Panc1 (cell line): ENCODE results near the gene ATP6V0C. TPM values are rescaled to one million over a fixed set of nuclear protein-coding genes. Genes with fewer than 3 reads are reported as not detected.
"Not testable (repeated sequence)": the region's sequence is repeated elsewhere in the genome, so short reads cannot be mapped to it uniquely, and the experiment has no call there.

ENCODE experiments used
- ATAC-seq: fragments of 200-7000 bp; cut with Tn5 transposase; 2 replicates; pipeline ENCODE4 v1.9.1; 2020; ENCODE audit warnings: mild to moderate bottlenecking, moderate library complexity
- BruUV-seq: library from RNA; stranded (reverse); fragments of 400-500 nt; replicated peaks from 2 replicates; lab custom pipeline; 2021; lab: Mats Ljungman, UMichigan
- CTCF ChIA-PET: fragments of 300-600 bp; sonication (Branson Sonifier 250); formaldehyde crosslinking; loops from one replicate; lab custom pipeline; 2022; ENCODE audit warnings: antibody characterized with exemption; lab: Charles Lee
- POLR2A ChIA-PET: fragments of 300-600 bp; sonication (Branson Sonifier 250); formaldehyde crosslinking; loops from one replicate; lab custom pipeline; 2022; ENCODE audit warnings: antibody characterized with exemption; lab: Charles Lee
- DNase-seq: peaks from one replicate; pipeline ENCODE4 v3.0.0-alpha.2; 2010; ENCODE audit warnings: low read depth, low spot score
- H3K27ac ChIP-seq: 2 replicates; pipeline ENCODE4 v1.5.1; 2011; ENCODE audit warnings: mild to moderate bottlenecking, low read length, inconsistent platforms
- H3K27me3 ChIP-seq: fragments of 200-500 bp; sonication (Bioruptor generic); 2 replicates; pipeline ENCODE4 v1.6.0; 2014; ENCODE audit warnings: low read length, inconsistent platforms; ENCODE audit not compliant: control insufficient read depth, insufficient read depth
- H3K36me3 ChIP-seq: fragments of 200-500 bp; sonication (Bioruptor generic); 2 replicates; pipeline ENCODE4 v1.5.1; 2014; ENCODE audit warnings: inconsistent platforms, mild to moderate bottlenecking, low read length, moderate library complexity; ENCODE audit not compliant: control insufficient read depth, insufficient read depth
- H3K4me1 ChIP-seq: 2 replicates; pipeline ENCODE4 v1.5.1; 2011; ENCODE audit warnings: inconsistent platforms, mild to moderate bottlenecking, low read length, moderate library complexity; ENCODE audit not compliant: control insufficient read depth, insufficient read depth
- H3K4me3 ChIP-seq, 2 experiments: 2 replicates each; pipeline ENCODE4 v1.5.1; 2011 to 2012; ENCODE audit warnings: low read depth in 2 of 2, low read length in 2 of 2, mild to moderate bottlenecking in 2 of 2, inconsistent platforms in 1 of 2, moderate library complexity in 1 of 2
- H3K9me3 ChIP-seq: fragments of 200-500 bp; sonication (Bioruptor generic); 2 replicates; pipeline ENCODE4 v1.5.1; 2014; ENCODE audit warnings: low read depth, mild to moderate bottlenecking, inconsistent platforms, low read length, moderate library complexity; ENCODE audit not compliant: control insufficient read depth, insufficient read depth
- POLR2AphosphoS5 ChIP-seq: IDR thresholded peaks from 2 replicates; pipeline ENCODE4 v1.6.1; 2012; ENCODE audit warnings: mild to moderate bottlenecking, low read depth, low read length, moderate library complexity
- SIN3A ChIP-seq: IDR thresholded peaks from 2 replicates; pipeline ENCODE4 v1.6.1; 2012; ENCODE audit warnings: low read depth, mild to moderate bottlenecking, low read length, moderate library complexity, borderline replicate concordance; ENCODE audit not compliant: insufficient read depth
- TCF7L2 ChIP-seq: IDR thresholded peaks from 2 replicates; pipeline ENCODE4 v1.6.1; 2011; ENCODE audit warnings: mild to moderate bottlenecking, low read depth, low read length, inconsistent platforms
- in situ Hi-C: cut with HindIII; loops from 2 replicates; pipeline ENCODE4 v1.10.0; 2016; ENCODE audit warnings: low sequenced_read_pairs, low pct_unique_long_range_greater_than_20kb
- intact Hi-C: fragments of 100-400 bp; cut with micrococcal nuclease; formaldehyde crosslinking; loops from one replicate; pipeline ENCODE4 v1.10.0; 2022; ENCODE audit not compliant: unreplicated experiment
- total RNA-seq: library from RNA; stranded (reverse); gene quantifications from one replicate; pipeline ENCODE4 v1.2.1, GENCODE V29; 2021; ENCODE audit not compliant: unreplicated experiment
- TF ChIP-seq, protein P1 (sequence below): fragments of 450-650 bp; IDR thresholded peaks from 2 replicates; pipeline ENCODE4 v1.5.1; 2017; ENCODE audit warnings: mild to moderate bottlenecking
- TF ChIP-seq, protein P2 (sequence below), 2 experiments: IDR thresholded peaks; 2 replicates each; pipeline ENCODE4 v1.6.1; 2011 to 2012; ENCODE audit warnings: low read depth in 2 of 2, control low read depth in 1 of 2, low read length in 1 of 2, mild to moderate bottlenecking in 1 of 2, moderate library complexity in 1 of 2; ENCODE audit not compliant: insufficient read depth in 1 of 2

The ATP6V0C gene
- total RNA-seq, 1 experiment from 2014 or later: 282 TPM

DNA sequence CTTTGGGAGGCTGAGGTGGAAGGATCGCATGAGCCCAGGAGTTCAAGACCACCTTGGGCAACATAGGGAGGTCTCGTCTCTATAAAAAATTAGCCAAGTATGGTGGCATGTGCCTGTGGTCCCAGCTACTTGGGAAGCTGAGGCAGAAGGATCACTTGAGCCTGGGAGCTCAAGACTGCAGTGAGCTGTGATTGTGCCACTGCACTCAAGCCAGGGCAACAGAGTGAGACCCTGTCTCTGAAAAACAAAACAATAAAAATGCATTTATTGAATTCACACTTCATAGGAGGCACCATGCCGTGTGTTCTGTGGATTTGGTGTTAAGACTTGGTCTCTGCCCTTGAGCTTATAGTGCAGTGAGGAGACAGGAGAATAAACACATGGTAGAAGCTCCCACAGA, 36.4 kb upstream of the ATP6V0C start:
- Histone ChIP-seq H3K27me3 (no peaks in the 10 kb centered on the region), H3K4me3 (no peak overlapping the region), H3K27ac (no peak overlapping the region), H3K36me3 (no peaks in the 10 kb centered on the region; the same call in 1 of the 2 replicates), H3K9me3 (no peaks in the 10 kb centered on the region), H3K4me1 (peaks cover 23% of the 10 kb centered on the region)
- intact Hi-C loops: no loop called here
- in situ Hi-C loops: no loop called here
- POLR2A ChIA-PET: interaction anchor here (0.5 to 1.1 kb wide), 2 partner anchors 9 to 27 kb away, joined by 3 read pairs; no protein-coding TSS in a partner anchor
- no TSS peak for BruUV-seq
- TF ChIP-seq, protein P1, sequence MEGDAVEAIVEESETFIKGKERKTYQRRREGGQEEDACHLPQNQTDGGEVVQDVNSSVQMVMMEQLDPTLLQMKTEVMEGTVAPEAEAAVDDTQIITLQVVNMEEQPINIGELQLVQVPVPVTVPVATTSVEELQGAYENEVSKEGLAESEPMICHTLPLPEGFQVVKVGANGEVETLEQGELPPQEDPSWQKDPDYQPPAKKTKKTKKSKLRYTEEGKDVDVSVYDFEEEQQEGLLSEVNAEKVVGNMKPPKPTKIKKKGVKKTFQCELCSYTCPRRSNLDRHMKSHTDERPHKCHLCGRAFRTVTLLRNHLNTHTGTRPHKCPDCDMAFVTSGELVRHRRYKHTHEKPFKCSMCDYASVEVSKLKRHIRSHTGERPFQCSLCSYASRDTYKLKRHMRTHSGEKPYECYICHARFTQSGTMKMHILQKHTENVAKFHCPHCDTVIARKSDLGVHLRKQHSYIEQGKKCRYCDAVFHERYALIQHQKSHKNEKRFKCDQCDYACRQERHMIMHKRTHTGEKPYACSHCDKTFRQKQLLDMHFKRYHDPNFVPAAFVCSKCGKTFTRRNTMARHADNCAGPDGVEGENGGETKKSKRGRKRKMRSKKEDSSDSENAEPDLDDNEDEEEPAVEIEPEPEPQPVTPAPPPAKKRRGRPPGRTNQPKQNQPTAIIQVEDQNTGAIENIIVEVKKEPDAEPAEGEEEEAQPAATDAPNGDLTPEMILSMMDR: no peak
- TF ChIP-seq POLR2AphosphoS5 (no peak), TCF7L2 (no peak), SIN3A (no peak)
- TF ChIP-seq, protein P2, sequence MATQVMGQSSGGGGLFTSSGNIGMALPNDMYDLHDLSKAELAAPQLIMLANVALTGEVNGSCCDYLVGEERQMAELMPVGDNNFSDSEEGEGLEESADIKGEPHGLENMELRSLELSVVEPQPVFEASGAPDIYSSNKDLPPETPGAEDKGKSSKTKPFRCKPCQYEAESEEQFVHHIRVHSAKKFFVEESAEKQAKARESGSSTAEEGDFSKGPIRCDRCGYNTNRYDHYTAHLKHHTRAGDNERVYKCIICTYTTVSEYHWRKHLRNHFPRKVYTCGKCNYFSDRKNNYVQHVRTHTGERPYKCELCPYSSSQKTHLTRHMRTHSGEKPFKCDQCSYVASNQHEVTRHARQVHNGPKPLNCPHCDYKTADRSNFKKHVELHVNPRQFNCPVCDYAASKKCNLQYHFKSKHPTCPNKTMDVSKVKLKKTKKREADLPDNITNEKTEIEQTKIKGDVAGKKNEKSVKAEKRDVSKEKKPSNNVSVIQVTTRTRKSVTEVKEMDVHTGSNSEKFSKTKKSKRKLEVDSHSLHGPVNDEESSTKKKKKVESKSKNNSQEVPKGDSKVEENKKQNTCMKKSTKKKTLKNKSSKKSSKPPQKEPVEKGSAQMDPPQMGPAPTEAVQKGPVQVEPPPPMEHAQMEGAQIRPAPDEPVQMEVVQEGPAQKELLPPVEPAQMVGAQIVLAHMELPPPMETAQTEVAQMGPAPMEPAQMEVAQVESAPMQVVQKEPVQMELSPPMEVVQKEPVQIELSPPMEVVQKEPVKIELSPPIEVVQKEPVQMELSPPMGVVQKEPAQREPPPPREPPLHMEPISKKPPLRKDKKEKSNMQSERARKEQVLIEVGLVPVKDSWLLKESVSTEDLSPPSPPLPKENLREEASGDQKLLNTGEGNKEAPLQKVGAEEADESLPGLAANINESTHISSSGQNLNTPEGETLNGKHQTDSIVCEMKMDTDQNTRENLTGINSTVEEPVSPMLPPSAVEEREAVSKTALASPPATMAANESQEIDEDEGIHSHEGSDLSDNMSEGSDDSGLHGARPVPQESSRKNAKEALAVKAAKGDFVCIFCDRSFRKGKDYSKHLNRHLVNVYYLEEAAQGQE (IDR thresholded peaks at IDR 0.05; ENCODE audit: insufficient read depth in 1 of 2, low read depth in 2 of 2, low read length in 1 of 2): no peak
- DNase-seq (no peak), ATAC-seq (no peak)
- CTCF ChIA-PET: interaction anchor here (0.6 kb wide), 1 partner anchor 49 kb away, joined by 3 read pairs; no protein-coding TSS in a partner anchor

DNA sequence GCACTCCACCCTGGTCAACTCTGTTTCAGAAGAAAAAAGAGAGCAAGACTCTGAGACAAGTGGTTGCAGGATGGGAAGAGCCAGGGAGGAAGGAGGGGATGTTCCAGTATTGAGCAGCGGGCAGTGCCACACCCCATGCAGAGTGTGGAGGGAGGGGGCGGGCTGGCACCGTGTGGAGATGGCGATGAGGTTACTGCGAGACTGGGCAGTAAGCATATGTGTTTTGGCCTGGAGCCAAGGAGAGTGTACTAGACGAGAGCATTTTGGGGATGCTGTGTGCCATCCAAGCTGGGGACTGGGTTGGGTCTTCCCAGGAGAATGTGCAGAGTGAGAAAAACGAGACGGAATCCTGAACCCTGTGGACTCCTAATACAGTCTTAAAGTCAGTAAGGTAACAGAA, 35.5 kb upstream of the ATP6V0C start:
- ChIA-PET POLR2A (no interaction called here), CTCF (no interaction called here)
- ATAC-seq (no peak), DNase-seq (no peak)
- intact Hi-C loops: no loop called here
- in situ Hi-C loops: no loop called here
- H3K9me3 ChIP-seq: no peaks in the 10 kb centered on the region
- no TSS peak for BruUV-seq
- H3K27me3 ChIP-seq: no peaks in the 10 kb centered on the region
- H3K4me3 ChIP-seq: no peak overlapping the region
- peaks cover 13% of the 10 kb centered on the region for H3K4me1 ChIP-seq
- no peaks in the 10 kb centered on the region; the same call in 1 of the 2 replicates for H3K36me3 ChIP-seq
- H3K27ac ChIP-seq: no peak overlapping the region
- no peak for TF ChIP-seq TCF7L2
- TF ChIP-seq, protein P2 (IDR thresholded peaks at IDR 0.05; ENCODE audit: insufficient read depth in 1 of 2, low read depth in 2 of 2, low read length in 1 of 2): no peak
- TF ChIP-seq, protein P1: no peak
- TF ChIP-seq SIN3A: no peak
- no peak for TF ChIP-seq POLR2AphosphoS5

GRCh38 chr16:2479996-2480395, 33.8 kb upstream of the ATP6V0C start:
- POLR2A ChIA-PET, ATAC-seq, H3K36me3 ChIP-seq, in situ Hi-C loops, H3K27me3 ChIP-seq, H3K9me3 ChIP-seq, H3K4me3 ChIP-seq, intact Hi-C loops, H3K27ac ChIP-seq, BruUV-seq, DNase-seq: not testable (repeated sequence)
- CTCF ChIA-PET: interaction anchor here (0.6 kb wide), 1 partner anchor 21 kb away, joined by 3 read pairs; no protein-coding TSS in a partner anchor
- H3K4me1 ChIP-seq: peaks cover 16% of the 10 kb centered on the region
